Stimulated activated CD4-positive, alpha-beta T cell treated with anti-CD3 and anti-CD28 coated beads, Interleukin-4, amount 100 ng/mL, for 4 hours (primary cell): ENCODE measurements around the gene SIGMAR1.
"Not testable (repeated sequence)": the region's sequence is repeated elsewhere in the genome, so short reads cannot be mapped to it uniquely, and the experiment has no call there.

ENCODE experiments used
- DNase-seq, 2 experiments: peaks; one replicate each; pipeline ENCODE4 v3.0.0-alpha.2; 2020

Gene SIGMAR1

GRCh38 chr9:34654323-34655051, 16.9 kb upstream of the SIGMAR1 start:
- DNase-seq: no peak

- DNase-seq: no peak
Observed at GRCh38 chr9:34653151-34654072, 15.8 kb upstream of the SIGMAR1 start.

- no peak for DNase-seq
Observed at GRCh38 chr9:34652602-34653000, 15.0 kb upstream of the SIGMAR1 start.

DNA sequence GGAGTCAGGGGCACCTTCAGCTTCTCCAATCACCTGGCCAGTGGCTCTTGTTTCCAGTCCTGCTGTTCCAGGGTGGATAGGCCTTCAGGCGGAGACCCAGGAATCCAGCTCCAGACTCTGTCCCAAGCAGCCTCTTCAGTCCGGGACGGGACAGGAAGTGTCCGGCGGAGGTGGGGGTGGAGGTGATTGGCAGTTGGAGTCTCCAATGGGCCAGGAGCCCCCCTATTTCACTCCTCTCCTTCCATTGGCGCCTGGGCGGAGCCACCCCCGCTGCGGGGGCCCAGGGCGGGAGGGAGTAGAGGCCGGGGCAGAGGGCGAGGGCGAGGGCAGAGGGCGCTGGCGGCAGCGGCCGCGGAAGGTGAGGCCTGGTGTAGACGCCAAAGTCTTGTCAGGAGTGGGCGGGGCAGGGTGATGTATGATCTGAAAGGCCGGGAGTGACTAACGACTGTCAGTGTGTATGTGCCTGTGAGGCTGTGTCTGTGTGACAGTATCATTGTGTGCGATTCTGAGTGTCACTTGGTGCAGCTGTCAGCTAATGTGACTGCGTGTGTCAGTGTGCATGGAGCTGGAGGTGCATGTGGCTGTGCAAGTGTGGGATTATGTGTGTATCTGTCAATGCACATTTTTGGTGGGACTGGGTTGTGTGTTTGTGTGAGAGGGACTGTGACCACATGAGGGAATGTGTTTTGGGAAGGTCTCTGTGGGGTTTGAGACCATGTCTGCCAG, 14.5 kb upstream of the SIGMAR1 start, which contains the start of gene IL11RA:
Gene IL11RA (plus strand): TSS at position 310 of the 726 bp plus-strand sequence. CDS start 3,033 bp downstream, outside the sequence.
- peak; percentile 52 to 67 for DNase-seq

- DNase-seq: no peak
Observed at GRCh38 chr9:34651321-34651720, 13.7 kb upstream of the SIGMAR1 start.

- no peak for DNase-seq
Observed at GRCh38 chr9:34650816-34651215, 13.2 kb upstream of the SIGMAR1 start.

- no peak for DNase-seq
Observed at GRCh38 chr9:34648673-34649072, 11.1 kb upstream of the SIGMAR1 start.

- no peak for DNase-seq
Observed at GRCh38 chr9:34647651-34648050, 10.1 kb upstream of the SIGMAR1 start.

DNA sequence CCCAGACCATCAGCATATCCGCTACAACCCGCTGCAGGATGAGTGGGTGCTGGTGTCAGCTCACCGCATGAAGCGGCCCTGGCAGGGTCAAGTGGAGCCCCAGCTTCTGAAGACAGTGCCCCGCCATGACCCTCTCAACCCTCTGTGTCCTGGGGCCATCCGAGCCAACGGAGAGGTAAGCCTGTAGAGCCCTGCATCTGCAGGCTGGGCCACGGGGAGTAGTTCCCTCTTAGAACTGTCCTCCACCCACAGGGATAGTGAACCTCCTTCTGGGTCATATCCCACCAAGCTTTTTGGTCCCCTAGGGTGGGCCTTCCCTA, 9.5 kb upstream of the SIGMAR1 start:
- DNase-seq: no peak

DNA sequence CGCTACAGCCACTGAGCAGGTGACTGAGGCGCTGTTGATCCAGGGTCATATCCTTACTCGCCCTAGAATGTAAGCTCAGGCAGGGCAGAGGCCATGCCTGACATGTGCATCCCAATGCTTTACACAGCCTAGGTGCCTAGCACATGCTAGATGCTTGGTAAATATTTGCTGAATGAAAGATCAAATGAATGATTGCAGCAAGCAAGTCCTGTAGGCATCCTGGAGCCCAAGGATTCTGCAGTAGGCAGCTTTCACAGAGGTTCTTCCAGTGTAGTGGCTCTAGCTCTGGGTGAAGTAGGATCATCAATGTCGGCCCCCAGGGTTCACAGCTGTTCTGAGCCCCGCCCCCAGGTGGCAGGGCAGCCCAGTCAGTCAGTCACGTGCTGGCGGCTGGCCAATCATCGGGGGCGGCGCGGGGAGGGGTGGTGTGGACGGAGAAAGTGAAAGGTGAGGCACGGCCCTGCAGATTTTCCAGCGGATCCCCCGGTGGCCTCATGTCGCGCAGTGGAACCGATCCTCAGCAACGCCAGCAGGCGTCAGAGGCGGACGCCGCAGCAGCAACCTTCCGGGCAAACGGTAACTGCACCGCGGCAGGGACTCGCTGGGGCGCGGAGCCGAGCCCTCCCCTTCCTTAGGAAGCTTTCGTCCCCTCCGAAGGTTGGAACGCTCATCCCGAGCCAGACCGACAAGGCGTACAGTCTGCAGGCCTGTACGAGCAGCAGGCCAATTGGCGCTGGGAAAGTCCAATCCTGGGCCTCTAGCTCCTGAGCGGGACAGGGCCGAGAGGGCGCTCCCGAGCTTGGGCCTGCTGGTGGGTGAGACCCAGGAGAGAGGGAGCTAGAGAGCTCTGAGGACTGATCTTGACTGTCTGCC, 8.9 kb upstream of the SIGMAR1 start, which contains the start of gene GALT:
Gene GALT (plus strand): TSS at position 465 of the 873 bp plus-strand sequence. CDS start 30 bp downstream, at position 495.
- peak; percentile 95 to 98 for DNase-seq

GRCh38 chr9:34644766-34645314, 7.3 kb upstream of the SIGMAR1 start:
- no peak for DNase-seq

DNA sequence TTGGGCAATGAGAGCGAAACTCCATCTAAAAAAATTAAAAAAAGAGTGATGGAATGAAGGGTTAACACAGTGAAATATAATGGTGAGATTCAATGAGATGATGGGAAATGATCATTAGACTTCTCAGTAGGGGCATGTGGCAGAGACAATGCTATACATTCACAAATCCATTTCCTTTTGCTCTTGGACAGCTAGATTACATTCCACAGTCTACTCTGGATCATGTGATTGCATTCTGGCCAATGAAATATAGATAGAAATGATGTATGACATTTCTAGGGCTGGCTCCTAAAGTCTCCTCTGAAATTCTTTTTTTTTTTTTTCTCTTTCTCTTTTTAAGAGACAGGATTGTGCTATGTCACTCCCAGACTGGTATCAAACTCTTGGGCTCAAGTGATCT, 5.1 kb upstream of the SIGMAR1 start:
- DNase-seq: no peak

DNA sequence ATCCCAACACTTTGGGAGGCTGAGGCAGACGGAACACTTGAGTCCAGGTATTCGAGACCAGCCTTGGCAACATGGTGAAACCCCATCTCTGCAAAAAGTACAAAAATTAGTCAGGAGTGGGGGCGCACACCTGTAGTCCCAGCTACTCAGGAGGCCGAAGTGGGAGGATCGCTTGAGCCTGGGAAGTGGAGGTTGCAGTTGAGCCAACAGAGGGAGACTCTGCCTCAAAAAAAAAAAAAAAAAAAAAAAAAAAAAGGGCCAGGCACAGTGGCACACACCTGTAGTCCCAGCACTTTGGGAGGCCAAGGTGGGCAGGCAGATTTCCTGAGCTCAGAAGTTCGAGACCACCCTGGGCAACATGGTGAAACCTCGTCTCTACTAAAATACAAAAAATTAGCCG, 1.7 kb upstream of the SIGMAR1 start:
- not testable (repeated sequence) for DNase-seq

GRCh38 chr9:34638138-34638445, 505 bp upstream of the SIGMAR1 start:
- DNase-seq: no peak

DNA sequence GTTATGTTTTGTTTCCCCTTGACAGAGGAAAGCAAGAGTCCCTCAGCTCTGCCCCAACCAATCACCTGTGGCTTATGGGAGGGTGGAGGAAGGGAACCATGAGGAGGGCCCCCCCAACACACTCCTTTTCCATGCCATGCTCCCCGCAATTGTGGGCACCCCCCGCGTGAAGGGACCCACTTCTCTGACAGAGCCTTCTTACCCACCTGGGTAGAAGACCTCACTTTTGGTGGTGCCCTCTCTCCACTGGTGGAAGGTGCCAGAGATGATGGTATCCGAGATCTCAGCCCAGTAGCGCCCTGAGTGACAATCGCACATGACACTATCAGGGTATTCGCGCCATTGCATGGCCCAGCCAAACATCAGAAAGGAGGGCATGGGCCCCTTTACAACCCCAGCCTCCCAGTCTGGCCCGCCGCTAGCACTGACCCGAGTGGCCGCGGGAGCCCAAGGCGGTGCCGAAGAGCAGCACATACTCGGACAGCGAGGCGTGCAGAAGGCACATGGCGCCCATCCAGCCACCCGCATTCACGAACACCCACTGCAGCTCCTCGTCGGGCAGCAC, 714 bp downstream of the SIGMAR1 start:
- no peak for DNase-seq

GRCh38 chr9:34635556-34635955, 2.0 kb downstream of the SIGMAR1 start:
- no peak for DNase-seq

- no peak for DNase-seq
Observed at GRCh38 chr9:34634551-34635248, 2.9 kb downstream of the SIGMAR1 start.

DNA sequence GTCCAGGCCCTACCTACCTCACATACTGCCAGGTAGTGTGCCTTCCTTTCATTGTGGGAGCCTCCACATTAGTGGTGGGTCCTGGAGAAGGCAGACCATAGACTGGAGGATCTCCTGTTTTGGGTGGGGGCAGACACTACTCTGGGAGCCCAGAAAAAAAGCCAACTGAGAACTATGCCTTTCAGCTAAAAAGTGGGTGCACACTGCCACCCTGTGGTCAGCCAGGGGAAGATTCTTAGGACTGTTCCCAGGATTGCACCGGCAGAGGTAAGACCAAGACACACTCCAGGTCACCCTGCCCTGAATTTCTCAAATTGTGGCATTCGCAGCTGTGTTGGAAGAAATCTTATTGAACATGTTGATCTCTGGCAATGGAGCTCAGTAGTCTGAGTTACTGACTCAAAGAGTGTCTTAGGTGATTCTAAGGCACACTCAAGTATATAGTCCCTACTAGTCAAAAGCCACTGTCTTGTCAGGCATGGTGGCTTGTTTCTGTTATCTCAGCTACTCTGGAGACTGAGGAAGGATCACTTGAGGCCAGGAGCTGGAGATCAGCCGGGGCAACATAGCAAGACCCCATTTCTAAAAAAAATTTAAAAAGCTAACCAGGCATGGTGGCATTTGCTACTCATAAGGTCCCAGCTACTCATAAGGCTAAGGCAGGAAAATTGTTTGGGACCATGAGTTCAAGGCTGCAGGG, 3.6 kb downstream of the SIGMAR1 start:
- DNase-seq: peak; percentile 66 to 71

DNA sequence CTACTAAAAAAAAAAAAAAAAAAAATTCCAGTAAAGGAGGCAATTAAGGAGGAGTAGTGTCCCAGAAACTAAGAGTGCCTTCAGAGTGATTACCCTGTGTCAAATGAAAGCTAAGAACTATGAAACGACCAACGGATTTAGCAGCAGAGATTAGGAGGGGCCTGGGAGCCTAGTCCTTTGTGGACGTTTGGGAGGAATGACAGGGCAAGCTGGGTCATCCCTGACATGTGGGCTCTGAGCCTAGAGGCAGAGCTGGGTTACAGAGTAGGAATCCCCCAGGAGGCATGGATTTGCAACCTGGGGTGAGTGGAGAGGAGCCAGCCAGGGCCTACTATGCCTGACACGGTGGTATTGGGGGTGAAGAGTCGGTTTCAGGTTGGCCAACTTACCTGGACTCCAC, 4.4 kb downstream of the SIGMAR1 start:
- no peak for DNase-seq

- no peak for DNase-seq
Observed at GRCh38 chr9:34630402-34631154, 7.0 kb downstream of the SIGMAR1 start.
